DMS53 (cell line): Measurements from ENCODE around the gene ABCC4.

ENCODE experiments used
- DNase-seq: peaks from one replicate; lab custom pipeline; 2025; lab: John Stamatoyannopoulos, UW

ABCC4 gene

DNA sequence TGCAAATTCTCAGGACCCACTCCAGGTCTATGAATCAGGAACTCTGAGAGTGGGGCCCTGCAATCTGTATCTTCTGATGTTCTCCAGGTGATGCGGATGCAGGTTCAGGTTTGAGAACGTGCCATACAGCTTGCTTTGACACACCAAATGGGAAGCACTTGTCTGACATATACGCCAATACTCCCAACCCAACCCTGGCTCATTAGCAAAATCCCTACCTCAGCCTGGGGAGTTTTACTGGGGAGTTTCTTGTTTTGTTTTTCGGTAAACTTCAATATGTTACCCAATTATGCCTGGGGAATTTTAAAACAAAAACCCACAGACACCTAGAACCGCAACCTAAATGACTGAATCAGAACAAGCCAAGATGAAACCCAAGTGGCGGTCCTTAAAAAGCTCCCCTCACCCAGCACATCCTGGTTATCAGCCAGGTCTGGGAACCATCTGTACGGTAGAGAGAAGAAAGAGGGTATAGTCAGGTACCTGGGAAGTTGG is 41.2 kb downstream of the ABCC4 start:
- no peak for DNase-seq

GRCh38 chr13:95258619-95259194 is 42.5 kb downstream of the ABCC4 start:
- no peak for DNase-seq

- DNase-seq = no peak
Measured at GRCh38 chr13:95258098-95258497, 43.2 kb downstream of the ABCC4 start.

DNA sequence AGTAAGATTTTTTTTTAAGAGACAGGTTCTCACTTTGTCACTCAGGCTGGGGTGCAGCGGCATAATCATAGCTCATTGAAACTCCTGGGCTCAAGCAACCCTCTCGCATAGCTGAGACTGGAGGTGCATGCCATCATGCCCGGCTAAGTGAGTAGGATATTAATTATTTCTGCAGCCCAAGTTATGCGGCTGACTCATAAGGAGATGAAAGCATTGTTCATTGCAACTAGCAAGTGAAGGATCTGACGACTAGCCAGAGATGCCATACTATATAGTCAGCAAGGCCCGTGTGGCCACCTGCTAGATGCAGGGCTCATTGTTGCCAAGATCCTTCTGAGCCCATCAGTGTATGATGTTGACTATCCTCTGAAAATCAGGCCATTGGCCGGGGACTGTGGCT is 45.2 kb downstream of the ABCC4 start:
- no peak for DNase-seq

- DNase-seq = no peak
Measured at GRCh38 chr13:95255072-95255732, 46.0 kb downstream of the ABCC4 start.

GRCh38 chr13:95254339-95254738 is 46.9 kb downstream of the ABCC4 start:
- no peak for DNase-seq

- no peak for DNase-seq
Measured at GRCh38 chr13:95253033-95253432, 48.2 kb downstream of the ABCC4 start.

GRCh38 chr13:95251641-95252040 is 49.6 kb downstream of the ABCC4 start:
- no peak for DNase-seq

GRCh38 chr13:95250961-95251360 is 50.3 kb downstream of the ABCC4 start:
- DNase-seq = no peak

DNA sequence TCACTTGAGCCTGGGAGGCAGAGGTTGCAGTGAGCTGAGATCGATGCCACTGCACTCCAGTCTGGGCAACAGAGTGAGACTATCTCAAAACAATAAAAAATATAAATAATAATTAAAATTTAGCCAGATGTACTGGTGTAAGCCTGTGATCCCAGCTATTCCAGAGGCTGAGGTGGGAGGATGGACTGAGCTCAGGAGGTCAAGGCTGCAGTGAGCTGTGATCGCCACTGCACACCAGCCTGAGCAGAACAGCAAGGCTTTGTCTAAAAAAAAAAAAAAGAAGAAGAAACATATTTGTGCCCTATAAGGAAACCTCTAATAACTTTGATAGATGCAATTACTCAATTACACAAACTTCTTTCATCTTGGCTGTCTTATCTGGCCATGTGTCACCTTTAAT is 52.3 kb downstream of the ABCC4 start:
- DNase-seq = no peak

DNA sequence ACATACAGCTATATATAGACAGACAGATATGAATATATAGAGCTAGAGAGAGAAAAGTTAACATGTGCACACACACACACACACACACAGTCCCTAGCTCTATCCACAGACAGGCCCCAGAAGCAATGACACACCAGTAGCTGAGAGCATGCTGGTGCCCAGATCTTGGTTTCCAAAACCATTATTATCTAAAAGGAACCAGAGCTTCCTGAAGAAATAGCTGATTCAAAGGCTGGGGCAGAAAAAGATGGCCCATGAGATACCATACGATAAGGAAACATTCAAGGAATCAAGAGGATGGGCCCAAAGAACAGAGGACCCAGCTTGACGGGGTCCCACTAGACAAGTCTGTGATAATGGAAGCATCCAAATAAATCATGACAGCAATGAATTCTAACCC is 53.4 kb downstream of the ABCC4 start:
- DNase-seq = no peak

DNA sequence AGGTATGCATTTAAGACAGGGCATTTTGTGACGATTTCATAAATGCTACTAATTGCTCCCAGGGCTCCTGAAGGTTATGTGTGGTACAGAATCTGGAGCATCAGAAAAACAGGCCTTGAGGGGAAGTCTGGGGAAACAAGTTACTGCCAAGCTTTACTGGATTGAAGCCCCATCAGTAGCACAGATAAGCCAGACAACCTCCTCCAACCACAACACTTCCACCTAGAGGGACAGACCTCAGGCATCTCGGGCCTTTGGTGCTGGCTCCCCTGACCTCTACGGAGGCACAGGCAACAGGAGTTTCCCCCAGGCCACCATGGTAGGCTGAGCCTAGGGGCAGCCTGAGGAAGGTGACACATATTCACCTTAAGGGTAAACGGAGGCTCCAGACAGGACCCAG is 54.1 kb downstream of the ABCC4 start:
- DNase-seq = no peak

DNA sequence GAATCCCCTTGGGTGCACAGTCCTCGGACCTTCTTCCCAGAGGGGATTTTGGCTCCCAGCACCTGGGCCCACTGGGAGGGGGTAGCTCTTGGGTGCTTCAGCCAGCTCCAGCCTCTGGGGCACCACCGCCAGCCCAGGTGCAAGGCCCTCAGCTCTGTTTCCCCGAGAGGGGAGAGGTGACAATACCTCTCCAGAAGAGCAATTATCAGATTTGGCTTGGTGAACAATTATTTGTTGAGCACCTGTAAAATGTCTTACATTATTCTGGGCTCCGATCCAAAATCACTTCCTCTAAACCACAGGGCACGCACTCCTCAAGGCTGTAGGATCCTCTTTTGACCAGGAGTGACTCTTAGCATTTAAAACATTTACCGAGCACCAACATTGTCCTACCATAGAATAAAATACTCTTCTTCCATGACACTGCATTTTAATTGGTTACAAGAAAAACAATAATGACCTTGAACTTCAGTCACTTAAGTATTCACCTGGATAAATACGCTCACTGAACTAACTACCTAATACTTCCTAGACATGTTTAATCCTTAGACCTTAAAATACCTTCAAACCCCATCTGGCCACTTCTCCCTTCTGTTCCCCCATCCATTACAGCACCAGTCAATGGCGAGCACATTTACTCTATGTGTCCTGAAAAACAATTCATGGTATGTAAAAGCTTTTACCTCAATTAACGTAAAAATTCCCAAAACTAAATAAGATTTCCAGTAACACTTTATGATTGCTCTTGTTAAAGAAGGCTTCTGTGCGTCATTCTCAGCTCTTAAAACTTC is 54.8 kb downstream of the ABCC4 start:
- peak; percentile 8 for DNase-seq

DNA sequence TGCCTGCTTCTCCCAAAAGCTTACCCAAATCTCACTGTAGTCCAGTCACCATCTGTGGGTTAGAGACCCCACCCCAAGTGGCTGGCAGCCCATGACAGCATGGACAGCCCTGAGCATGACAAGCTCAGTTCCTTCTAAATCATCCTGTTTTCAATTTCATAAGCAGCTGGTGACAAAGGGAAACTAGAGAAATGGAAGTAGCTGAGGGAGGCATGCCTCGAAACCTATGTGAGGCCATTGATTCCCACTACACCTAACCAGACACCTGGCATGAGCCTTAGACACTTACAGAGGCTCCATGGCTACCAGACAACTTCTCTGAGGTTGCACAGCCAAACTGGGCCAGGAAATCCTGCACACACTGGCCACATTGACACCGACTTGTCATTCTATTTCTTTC is 56.2 kb downstream of the ABCC4 start:
- DNase-seq = no peak

GRCh38 chr13:95243207-95243606 is 58.0 kb downstream of the ABCC4 start:
- no peak for DNase-seq

GRCh38 chr13:95241321-95241720 is 59.9 kb downstream of the ABCC4 start:
- no peak for DNase-seq

GRCh38 chr13:95239283-95239682 is 62.0 kb downstream of the ABCC4 start:
- no peak for DNase-seq

DNA sequence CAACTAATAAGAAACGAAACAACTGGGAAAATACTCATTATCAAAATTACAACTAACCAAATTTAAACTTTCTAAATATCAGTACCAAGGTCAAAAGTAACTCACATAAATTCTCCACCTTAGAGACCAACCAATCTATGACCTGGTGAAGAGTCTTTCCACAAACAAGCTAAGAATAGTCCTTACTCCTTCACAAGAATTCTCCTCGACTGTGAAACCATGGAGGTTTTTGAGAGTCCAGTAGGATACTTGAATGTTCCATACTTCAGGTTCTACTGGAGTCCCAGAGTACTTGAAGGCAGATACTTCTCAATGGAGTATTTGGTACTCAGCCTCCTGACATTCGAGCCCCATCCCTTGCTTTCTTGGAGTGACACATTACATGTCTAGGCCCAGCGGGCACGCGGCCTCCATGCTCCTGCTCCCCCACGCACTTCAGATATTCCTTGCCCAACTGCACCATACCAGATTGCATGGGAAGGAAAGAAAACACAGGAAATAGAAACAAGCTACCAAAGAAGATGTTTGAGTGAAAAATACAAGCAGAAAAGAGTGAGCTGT is 63.9 kb downstream of the ABCC4 start:
- no peak for DNase-seq

- no peak for DNase-seq
Measured at GRCh38 chr13:95236774-95237173, 64.5 kb downstream of the ABCC4 start.

GRCh38 chr13:95235974-95236373 is 65.3 kb downstream of the ABCC4 start:
- peak; percentile 38 for DNase-seq

DNA sequence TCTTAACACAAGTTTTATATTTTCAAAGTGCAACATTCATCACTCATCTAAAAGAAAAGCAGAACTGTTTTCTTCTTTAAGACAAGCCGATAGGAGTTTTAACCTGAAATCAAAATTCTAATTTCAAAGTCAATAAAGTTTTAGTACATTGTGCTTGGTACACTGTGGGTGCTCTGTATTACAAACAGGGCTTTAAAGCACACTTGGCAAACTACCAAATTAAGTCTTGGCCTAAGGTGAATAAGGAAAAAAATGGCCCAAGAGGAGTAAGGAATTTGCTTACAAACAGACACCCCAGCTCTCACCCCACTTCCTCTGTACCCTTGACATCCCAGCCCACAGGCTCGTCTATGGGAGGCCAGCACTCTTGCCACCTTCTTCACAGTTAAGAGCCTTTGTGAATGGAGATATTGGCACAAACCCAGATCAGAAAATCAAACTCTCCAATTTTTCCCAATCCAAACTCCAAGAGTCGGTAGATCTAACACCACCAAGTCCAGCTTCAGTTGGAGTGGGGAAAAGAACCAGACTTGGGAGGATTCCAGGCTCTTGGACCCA is 66.0 kb downstream of the ABCC4 start:
- no peak for DNase-seq

DNA sequence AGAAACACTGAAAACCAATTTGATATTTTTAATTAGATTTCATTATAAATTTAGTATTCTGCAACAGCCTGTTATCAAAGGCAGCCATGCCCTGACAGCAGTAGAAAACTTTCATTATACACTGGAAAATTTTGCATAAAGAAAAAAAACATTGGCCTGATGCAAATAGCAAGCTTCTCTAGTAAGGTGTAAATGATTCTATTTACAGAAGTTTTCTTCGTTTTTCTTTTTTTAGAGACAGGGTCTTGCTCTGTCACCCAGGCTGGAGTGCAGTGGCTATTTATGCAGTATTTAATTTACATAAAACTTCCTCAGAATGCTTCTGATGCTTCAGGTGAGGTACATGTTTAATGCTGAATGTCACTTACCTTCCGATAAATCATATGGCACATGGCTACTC is 67.0 kb downstream of the ABCC4 start:
- DNase-seq = no peak
